GM12865 (cell line): ENCODE measurements around the gene VILL.

Experiments
- DNase-seq: peaks from one replicate; pipeline ENCODE4 v3.0.0; 2010; ENCODE audit warnings: low read depth
- H3K4me3 ChIP-seq: 2 replicates; pipeline ENCODE4 v1.5.1; 2011; ENCODE audit warnings: mild to moderate bottlenecking, low read depth, low read length, control low read depth
- CTCF ChIP-seq: IDR thresholded peaks from 2 replicates; pipeline ENCODE4 v1.5.1; 2011; ENCODE audit warnings: low read length, control low read depth, low read depth, inconsistent platforms; ENCODE audit not compliant: insufficient read depth; ENCODE audit errors: missing control alignments

The VILL gene

GRCh38 chr3:38016410-38016809, 25.8 kb downstream of the VILL start:
- TF ChIP-seq CTCF, result no peak
- no peak overlapping the region for H3K4me3 ChIP-seq
- no peak for DNase-seq

- no peak for DNase-seq
- no peak overlapping the region for H3K4me3 ChIP-seq
- no peak for TF ChIP-seq CTCF
Measured at GRCh38 chr3:38016847-38017444, 26.4 kb downstream of the VILL start.

- no peak for DNase-seq
- TF ChIP-seq CTCF, result no peak
- H3K4me3 ChIP-seq, result no peak overlapping the region
Measured at GRCh38 chr3:38017445-38018295, 27.1 kb downstream of the VILL start.

- H3K4me3 ChIP-seq, result no peak overlapping the region
- TF ChIP-seq CTCF, result no peak
- no peak for DNase-seq
Measured at GRCh38 chr3:38018296-38019266, 28.0 kb downstream of the VILL start.

GRCh38 chr3:38019658-38020341, 29.2 kb downstream of the VILL start:
- DNase-seq, result no peak
- no peak for TF ChIP-seq CTCF
- no peak overlapping the region for H3K4me3 ChIP-seq

- DNase-seq, result no peak
- no peak overlapping the region for H3K4me3 ChIP-seq
- no peak for TF ChIP-seq CTCF
Measured at GRCh38 chr3:38020342-38020726, 29.7 kb downstream of the VILL start.
